Stimulated activated CD4-positive, alpha-beta T cell treated with anti-CD3 and anti-CD28 coated beads, Interleukin-4, amount 100 ng/mL, for 4 hours (primary cell): ENCODE results near the gene PLEKHA6.

Experiments used
- DNase-seq, 2 experiments: peaks; one replicate each; pipeline ENCODE4 v3.0.0-alpha.2; 2020

Gene PLEKHA6

GRCh38 chr1:204308023-204308628, 51.6 kb downstream of the PLEKHA6 start:
- DNase-seq, result no peak

DNA sequence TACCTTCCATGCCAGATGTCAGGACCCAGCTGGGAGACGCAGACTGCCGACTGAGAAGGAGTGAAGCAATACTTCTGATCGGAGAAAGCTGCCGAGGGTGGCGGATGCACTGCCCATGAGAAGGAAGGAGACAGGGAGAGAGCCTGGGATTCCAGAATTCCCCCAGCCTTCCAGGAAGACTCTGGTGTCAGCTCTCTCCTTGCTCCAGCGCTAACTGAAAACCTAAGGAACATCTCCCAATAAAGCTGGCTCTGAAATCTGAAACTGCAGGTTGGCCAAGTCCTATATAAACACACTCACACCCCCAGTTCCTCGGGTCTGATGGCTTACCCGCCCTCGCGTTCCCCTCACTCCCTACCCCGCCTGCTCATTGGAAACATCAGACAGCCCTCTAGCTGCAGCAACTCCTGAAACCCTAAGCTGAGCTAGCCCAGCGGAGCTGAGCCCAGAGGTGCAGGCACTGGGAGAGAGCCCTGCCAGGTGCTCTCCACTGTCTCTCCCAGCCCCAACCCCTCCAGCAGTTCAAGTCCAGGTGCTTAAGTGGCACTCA, 52.3 kb downstream of the PLEKHA6 start:
- DNase-seq, result no peak

- no peak for DNase-seq
These were observed 53.7 kb downstream of the PLEKHA6 start for GRCh38 chr1:204306076-204306475.

GRCh38 chr1:204304067-204304466, 55.7 kb downstream of the PLEKHA6 start:
- no peak for DNase-seq

DNA sequence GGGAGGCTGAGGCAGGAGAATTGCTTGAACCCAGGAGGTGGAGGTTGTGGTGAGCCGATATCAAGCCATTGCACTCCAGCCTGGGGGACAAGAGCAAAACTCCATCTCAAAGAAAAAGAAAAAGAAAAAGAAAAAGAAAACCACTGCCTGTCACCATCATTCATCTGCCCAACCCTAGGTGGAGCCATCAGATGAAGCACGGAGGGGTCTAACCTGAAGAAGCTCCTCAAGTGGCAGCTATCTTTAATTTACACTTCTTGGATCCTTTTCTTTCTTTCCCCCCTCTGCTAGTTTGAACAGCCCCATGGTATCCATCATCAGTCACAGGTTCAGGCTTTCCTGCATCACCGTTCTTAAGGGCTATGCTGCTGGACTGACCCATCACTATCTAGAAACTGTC, 57.0 kb downstream of the PLEKHA6 start:
- DNase-seq, result no peak

- DNase-seq, result no peak
These were observed 58.4 kb downstream of the PLEKHA6 start for GRCh38 chr1:204301171-204301957.

- DNase-seq, result no peak
These were observed 59.8 kb downstream of the PLEKHA6 start for GRCh38 chr1:204299814-204300365.

DNA sequence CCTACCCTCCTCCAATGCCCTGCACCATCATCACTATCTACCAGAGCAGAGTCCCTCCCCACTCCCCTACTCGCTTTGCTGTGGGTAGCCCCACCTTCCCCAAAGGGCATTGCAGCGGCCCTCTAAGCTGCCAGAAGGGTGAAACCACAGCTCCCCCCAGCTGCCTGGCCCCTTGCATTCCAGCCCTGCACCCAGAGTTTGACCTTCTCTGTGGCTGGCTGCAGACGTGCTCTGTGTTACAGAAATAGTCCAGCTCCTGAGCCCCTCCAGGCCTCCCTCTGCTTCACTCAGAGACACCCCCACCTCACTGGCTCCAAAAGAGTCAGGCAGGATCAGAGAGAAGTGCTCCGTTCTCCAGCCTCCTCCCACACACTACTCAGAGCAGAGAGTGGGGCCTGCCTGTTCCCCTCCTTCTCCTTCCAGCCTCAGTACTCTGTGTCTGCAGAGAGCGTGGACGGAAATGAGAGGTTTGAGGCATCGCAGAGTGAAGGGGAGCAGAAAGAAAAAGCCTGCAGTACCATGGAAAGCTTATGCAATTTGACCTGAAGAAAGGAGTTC, 63.2 kb downstream of the PLEKHA6 start:
- DNase-seq, result no peak

DNA sequence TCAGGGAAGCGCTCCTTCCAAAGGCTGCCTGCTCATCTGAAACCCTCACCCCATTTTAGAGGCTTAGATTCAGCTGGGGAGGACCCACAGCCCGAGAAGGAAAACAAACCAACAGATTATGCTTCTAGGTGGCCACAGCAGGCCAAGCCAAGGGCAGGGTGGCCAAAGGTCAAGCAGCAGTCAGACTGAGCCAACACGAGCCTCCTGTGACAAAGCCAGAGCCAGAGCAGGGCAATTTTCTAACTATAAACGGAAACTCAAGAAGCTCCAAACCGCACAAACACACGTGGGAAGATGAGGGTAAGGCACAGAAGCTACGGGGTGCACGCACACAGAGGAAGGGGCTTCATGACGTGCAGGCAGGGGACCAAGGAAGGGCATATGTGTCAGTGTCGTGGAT, 64.1 kb downstream of the PLEKHA6 start:
- no peak for DNase-seq

- no peak for DNase-seq
These were observed 65.4 kb downstream of the PLEKHA6 start for GRCh38 chr1:204294357-204294756.

DNA sequence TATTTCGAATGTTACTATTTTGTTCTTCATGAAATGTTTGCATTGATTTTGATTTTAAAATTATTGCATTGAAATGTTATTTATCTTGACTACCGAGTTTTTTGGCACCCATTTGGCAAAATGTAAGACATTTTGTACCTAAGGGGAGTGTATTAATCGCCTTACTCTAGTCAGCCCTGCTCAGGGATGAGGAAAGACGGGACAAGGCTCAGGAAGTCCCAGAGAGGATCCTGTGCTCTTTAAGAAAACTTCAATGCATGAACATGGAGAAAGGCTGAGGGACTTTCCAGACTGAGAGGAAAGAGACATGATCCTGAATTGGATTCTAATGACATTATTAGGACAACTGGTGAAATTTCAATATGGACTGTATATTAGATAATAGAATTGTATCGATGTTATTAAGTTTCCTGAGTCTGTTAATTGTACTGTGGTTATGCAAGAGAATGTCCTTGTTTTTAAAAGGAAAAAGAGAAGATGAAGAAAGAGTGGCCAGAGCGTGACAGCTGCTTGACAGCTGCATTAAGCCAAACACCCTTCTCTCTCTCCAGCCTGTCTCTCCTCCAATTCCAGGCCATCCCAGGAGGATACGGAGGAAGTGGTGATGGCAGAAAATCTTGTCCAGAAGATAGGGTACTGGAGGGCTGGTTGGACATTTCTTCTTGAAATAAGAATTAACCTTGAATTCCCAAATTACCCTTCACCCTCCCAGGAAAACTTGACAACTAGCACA, 66.0 kb downstream of the PLEKHA6 start:
- no peak for DNase-seq

DNA sequence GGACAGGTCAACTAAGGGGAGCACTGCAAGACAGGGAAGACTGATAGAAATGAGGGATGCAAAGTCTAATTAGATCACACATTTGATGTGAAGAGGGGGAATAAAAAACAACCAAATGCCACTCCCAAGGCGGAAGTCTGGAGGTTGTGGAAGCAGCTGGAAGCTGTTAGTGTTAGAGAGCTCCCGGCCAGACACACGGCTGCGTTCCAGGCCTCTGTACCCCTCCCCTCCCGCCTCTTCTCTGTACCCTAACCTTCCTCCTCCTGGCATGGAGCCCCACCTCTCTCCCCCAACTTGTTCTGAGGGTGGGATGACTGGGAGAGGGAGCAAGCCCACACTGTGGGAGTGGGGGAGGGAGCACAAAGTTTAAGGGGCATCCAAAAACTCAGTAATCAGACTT, 67.0 kb downstream of the PLEKHA6 start:
- no peak for DNase-seq

- DNase-seq, result no peak
These were observed 70.4 kb downstream of the PLEKHA6 start for GRCh38 chr1:204289280-204289679.

GRCh38 chr1:204288021-204288588, 71.6 kb downstream of the PLEKHA6 start:
- no peak for DNase-seq

GRCh38 chr1:204287466-204287891, 72.2 kb downstream of the PLEKHA6 start:
- no peak for DNase-seq

DNA sequence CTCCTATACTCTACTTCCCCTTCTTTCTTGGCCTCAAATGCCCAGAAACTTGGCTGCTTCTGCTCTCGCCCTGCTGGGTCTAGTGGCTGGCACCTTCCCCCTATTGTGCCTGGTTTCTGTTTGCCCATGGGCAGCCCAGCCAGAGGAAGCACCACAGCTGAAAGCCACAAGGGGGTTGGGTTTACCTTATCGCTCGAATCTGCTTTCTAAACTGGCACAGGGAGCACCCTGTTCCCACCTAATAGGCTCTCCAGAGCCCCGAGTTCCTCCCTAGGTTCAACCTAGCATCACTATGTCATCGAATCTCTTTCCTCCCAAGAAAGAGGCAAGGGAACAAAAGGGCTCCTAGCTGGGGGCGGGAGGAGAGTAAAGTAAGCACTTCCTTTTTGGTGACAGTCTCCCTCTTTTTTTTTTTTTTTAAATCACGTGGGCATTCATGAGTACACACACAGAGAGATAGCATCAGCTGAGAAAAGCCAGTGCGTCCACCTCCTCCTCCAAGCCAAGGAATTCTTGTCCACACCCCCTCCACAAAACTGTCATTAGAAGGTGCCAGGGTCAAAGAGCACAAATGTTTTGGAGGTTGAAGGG, 72.8 kb downstream of the PLEKHA6 start:
- peak; percentile 8 to 24 for DNase-seq

GRCh38 chr1:204286315-204286714, 73.4 kb downstream of the PLEKHA6 start:
- no peak for DNase-seq

DNA sequence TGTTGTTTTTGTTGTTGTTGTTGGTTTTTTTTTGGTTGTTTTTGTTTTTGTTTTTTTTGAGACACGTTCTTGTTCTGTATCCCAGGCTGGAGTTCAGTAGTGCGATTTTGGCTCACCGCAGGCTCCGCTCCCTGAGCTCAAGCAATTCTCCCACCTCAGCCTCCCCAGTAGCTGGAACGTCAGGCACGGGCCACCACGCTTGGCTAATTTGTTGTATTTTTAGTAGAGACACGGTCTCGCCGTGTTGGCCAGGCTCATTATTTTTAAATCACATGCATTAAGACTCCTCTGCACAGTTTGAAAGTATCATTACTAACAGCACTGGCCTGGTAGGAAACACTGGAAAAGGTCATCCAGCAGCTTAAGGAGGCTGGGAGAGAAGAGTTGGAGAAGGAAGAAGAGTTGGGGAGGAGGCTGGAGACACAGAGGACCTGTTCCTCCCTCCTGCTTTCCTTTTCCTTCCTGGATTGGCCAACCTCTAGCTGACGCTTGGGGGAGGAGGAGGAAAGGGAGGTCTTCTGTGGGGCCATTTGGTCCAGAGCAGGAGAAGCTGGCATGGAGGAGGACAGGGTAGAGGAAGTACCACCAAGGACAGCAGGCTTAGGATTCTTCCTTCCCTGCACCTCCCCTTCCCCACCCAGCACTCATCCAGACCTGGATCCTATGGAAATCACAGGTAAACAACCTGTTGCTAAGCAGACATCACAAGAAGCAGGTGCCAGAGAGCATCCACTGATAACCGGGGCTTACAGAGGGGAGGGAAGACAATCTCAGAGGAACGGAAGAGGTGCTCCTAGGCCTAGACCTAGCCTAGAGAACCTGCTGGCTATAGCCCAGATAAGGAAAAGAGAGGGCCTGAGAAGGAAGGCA, 74.1 kb downstream of the PLEKHA6 start:
- DNase-seq, result no peak

DNA sequence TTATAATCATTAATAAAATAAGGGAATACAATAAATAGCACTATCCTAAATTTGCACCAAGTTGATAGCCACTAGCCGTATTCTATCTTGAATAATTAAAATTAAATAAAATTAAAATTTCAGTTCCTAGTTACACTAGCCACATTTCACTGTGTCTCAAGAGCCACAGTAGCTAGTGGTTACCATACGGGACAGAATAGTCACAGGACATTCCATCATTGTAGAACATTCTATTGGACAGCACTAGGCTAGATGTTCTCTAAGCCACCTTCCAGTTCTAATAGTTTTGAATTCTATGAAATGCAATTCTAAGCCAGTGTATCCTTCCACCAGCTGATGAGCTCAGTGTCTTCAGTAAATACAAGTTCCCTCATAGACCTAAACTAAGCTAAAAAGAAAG, 74.8 kb downstream of the PLEKHA6 start:
- DNase-seq, result no peak

GRCh38 chr1:204283711-204284651, 75.7 kb downstream of the PLEKHA6 start:
- no peak for DNase-seq
